Nephron (organoid): ENCODE results near the gene ADAMTS12.

Source experiments
- H3K27ac Mint-ChIP-seq, 3 experiments: 2 replicates each; pipeline ENCODE4 v1.8.0; 2020; ENCODE audit warnings: mixed read lengths in 3 of 3, mild to moderate bottlenecking in 2 of 3, moderate library complexity in 1 of 3
- H3K27me3 Mint-ChIP-seq: 2 replicates; pipeline ENCODE4 v1.8.0; 2021; ENCODE audit warnings: low read depth, mild to moderate bottlenecking, moderate library complexity, mixed read lengths
- H3K36me3 Mint-ChIP-seq: 2 replicates; pipeline ENCODE4 v1.8.0; 2020; ENCODE audit warnings: low read depth, mixed read lengths
- H3K4me1 Mint-ChIP-seq: 2 replicates; pipeline ENCODE4 v1.8.0; 2020; ENCODE audit warnings: mixed read lengths
- H3K4me3 Mint-ChIP-seq, 3 experiments: 2 replicates each; pipeline ENCODE4 v1.8.0; 2020; ENCODE audit warnings: mild to moderate bottlenecking in 3 of 3, mixed read lengths in 3 of 3, moderate library complexity in 2 of 3
- H3K9me3 Mint-ChIP-seq: 2 replicates; pipeline ENCODE4 v1.8.0; 2020; ENCODE audit warnings: mixed read lengths
- TF ChIP-seq, protein P1 (sequence below), 3 experiments: fragments of 200-600 bp; sonication (generic); IDR thresholded peaks; one replicate each; pipeline ENCODE4 v1.5.0; 2021; ENCODE audit warnings: antibody characterized with exemption in 3 of 3; ENCODE audit not compliant: unreplicated experiment in 3 of 3

Gene ADAMTS12

DNA sequence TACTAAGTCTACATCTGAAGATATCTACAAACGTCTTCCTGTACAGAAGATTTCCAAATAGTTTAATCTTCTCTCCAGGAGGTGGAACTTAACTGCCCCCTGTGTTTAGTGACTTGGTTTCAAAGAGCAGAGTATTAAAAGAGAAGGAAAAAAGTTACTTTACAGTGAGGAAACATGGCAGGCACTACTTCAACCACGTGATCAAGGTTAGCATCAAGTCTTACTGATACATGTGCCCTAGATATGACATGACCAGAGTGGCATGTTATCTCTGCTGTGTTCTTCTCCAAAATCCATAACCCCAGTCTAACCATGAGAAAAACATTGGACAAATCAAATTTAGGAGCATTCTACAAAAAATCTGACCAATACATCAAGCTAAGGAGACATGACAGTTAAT lies 125.8 kb downstream of the ADAMTS12 start:
- TF ChIP-seq, protein P1, sequence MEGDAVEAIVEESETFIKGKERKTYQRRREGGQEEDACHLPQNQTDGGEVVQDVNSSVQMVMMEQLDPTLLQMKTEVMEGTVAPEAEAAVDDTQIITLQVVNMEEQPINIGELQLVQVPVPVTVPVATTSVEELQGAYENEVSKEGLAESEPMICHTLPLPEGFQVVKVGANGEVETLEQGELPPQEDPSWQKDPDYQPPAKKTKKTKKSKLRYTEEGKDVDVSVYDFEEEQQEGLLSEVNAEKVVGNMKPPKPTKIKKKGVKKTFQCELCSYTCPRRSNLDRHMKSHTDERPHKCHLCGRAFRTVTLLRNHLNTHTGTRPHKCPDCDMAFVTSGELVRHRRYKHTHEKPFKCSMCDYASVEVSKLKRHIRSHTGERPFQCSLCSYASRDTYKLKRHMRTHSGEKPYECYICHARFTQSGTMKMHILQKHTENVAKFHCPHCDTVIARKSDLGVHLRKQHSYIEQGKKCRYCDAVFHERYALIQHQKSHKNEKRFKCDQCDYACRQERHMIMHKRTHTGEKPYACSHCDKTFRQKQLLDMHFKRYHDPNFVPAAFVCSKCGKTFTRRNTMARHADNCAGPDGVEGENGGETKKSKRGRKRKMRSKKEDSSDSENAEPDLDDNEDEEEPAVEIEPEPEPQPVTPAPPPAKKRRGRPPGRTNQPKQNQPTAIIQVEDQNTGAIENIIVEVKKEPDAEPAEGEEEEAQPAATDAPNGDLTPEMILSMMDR (IDR thresholded peaks at IDR 0.05; ENCODE audit: unreplicated experiment in 3 of 3), result no peak
- H3K27me3 Mint-ChIP-seq, result no peaks in the 10 kb centered on the region
- H3K27ac Mint-ChIP-seq, result no peak overlapping the region
- H3K9me3 Mint-ChIP-seq, result no peaks in the 10 kb centered on the region
- H3K4me1 Mint-ChIP-seq, result peaks cover 21% of the 10 kb centered on the region
- no peaks in the 10 kb centered on the region for H3K36me3 Mint-ChIP-seq
- H3K4me3 Mint-ChIP-seq, result no peak overlapping the region

DNA sequence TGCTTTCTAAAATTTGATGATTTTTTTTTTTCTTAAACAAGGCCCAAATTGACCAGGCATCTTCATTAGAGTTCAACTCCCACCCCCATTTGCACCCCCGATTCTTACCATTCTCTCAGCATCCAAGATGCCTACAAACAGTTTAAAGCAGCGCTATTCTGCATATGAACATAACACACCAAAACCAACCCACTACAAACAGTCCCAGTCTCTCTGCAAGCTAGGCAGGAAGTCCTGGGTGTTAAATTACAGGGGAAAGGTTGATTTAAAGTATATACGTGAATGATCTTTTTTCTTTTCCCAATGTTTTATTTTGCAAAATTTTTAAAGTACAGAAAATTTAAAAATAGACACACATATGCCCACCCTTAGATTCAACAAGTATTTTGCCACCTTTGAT lies 127.0 kb downstream of the ADAMTS12 start:
- no peak overlapping the region for H3K4me3 Mint-ChIP-seq
- no peaks in the 10 kb centered on the region for H3K27me3 Mint-ChIP-seq
- H3K36me3 Mint-ChIP-seq, result no peaks in the 10 kb centered on the region
- TF ChIP-seq, protein P1 (IDR thresholded peaks at IDR 0.05; ENCODE audit: unreplicated experiment in 3 of 3), result no peak
- no peaks in the 10 kb centered on the region for H3K9me3 Mint-ChIP-seq
- H3K27ac Mint-ChIP-seq, result no peak overlapping the region
- H3K4me1 Mint-ChIP-seq, result peaks cover 21% of the 10 kb centered on the region

DNA sequence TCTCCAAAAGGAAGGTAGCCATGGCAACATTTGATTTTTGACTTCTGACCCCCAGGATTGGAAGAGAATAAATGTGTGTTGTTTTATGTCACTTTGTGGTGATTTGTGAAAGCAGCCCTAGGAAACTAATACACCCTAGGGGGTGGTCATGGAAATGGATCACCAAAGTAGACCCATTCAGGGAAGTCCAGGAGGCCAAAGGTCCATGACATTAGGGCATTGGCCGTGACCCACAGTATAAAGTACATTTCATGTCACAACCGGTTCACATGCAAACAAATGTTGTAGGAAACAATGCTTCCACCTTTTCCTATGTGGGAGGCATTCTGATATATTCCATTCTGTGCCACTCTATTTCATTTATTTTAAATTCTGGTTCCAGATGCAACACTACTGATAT lies 128.4 kb downstream of the ADAMTS12 start:
- H3K36me3 Mint-ChIP-seq, result no peaks in the 10 kb centered on the region
- peaks cover 2% of the 10 kb centered on the region for H3K27me3 Mint-ChIP-seq
- no peaks in the 10 kb centered on the region for H3K9me3 Mint-ChIP-seq
- peaks cover 27% of the 10 kb centered on the region for H3K4me1 Mint-ChIP-seq
- H3K4me3 Mint-ChIP-seq, result no peak overlapping the region
- TF ChIP-seq, protein P1 (IDR thresholded peaks at IDR 0.05; ENCODE audit: unreplicated experiment in 3 of 3), result no peak
- no peak overlapping the region for H3K27ac Mint-ChIP-seq

DNA sequence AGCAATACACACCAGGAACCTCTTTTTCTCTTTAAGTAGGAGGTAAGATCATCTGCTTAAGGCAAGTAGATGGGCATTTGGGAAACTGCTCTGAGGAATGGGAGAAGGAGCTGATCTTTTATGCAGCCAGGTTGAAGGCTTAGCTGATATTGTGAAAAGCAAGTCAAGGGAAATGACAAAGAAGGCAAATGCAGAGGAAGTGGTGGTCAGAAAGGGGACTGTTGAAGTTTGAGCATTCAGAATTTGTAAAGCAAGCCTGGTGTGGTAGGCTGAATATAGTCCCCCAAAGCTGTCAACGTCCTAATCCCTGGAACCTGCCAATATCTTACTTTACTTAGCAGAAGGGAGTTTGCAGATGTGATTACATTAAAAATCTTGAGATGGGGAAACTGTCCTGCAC lies 128.9 kb downstream of the ADAMTS12 start:
- peaks cover 23% of the 10 kb centered on the region for H3K4me1 Mint-ChIP-seq
- H3K27ac Mint-ChIP-seq, result no peak overlapping the region
- no peaks in the 10 kb centered on the region for H3K9me3 Mint-ChIP-seq
- TF ChIP-seq, protein P1 (IDR thresholded peaks at IDR 0.05; ENCODE audit: unreplicated experiment in 3 of 3), result no peak
- no peaks in the 10 kb centered on the region for H3K36me3 Mint-ChIP-seq
- H3K4me3 Mint-ChIP-seq, result no peak overlapping the region
- H3K27me3 Mint-ChIP-seq, result peaks cover 5% of the 10 kb centered on the region

DNA sequence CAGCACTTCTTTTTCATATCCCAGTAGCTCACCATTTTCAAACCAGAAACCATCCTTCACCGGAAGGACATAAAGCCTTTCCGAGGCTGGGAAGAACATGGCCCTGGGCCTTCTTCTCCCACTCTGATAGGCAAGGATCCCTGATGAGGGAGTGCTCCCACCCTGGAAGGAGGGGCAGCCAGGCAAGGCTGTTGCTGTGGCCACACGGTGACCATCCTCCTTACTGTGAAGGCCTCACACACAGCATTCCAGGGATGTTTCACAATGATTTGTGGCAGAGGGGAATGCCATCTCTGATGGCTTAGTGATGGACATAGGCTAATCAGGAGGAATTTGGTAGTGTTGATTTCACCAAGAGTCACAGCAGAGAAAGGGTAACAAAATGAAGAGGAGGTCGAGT lies 130.7 kb downstream of the ADAMTS12 start:
- no peaks in the 10 kb centered on the region for H3K9me3 Mint-ChIP-seq
- H3K27ac Mint-ChIP-seq, result no peak overlapping the region
- no peak overlapping the region for H3K4me3 Mint-ChIP-seq
- H3K27me3 Mint-ChIP-seq, result peaks cover 5% of the 10 kb centered on the region
- H3K36me3 Mint-ChIP-seq, result no peaks in the 10 kb centered on the region
- peaks cover 21% of the 10 kb centered on the region for H3K4me1 Mint-ChIP-seq
- TF ChIP-seq, protein P1 (IDR thresholded peaks at IDR 0.05; ENCODE audit: unreplicated experiment in 3 of 3), result no peak

DNA sequence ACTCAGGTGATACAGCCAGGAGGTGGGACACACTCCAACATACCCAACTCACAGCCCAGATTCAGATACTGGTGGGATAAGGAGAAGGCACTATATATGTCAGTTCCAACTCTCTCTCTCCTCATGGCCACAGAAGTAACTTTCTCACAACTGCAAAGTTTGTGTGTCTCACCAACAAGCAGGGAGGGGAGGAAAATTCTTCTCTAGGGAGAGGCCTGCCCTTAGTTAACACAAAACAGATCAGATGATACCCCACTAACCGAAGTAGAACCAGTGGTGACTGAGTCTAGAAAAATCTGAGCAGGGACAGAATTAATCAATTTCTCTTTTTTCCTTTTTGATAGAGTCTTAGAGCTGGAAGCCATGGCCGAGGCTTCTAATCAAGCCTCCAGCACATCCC lies 133.1 kb downstream of the ADAMTS12 start:
- H3K9me3 Mint-ChIP-seq, result no peaks in the 10 kb centered on the region

More for the DNA sequence above, 133.1 kb downstream of the ADAMTS12 start:
- no peak overlapping the region for H3K4me3 Mint-ChIP-seq
- TF ChIP-seq, protein P1 (IDR thresholded peaks at IDR 0.05; ENCODE audit: unreplicated experiment in 3 of 3), result no peak
- H3K27me3 Mint-ChIP-seq, result peaks cover 5% of the 10 kb centered on the region
- H3K27ac Mint-ChIP-seq, result peak overlapping the region in 1 of 3 experiments; percentile 58
- peaks cover 14% of the 10 kb centered on the region for H3K4me1 Mint-ChIP-seq
- no peaks in the 10 kb centered on the region for H3K36me3 Mint-ChIP-seq
